Endothelial cell of umbilical vein (primary cell): Measurements from ENCODE around the gene SMIM44.

Experiments used
- FOS ChIP-seq: IDR thresholded peaks from 2 replicates; pipeline ENCODE4 v1.6.1; 2011; ENCODE audit warnings: mild to moderate bottlenecking, low read length, moderate library complexity, borderline replicate concordance; ENCODE audit not compliant: insufficient read depth
- POLR2A ChIP-seq: IDR thresholded peaks from 2 replicates; pipeline ENCODE4 v1.6.1; 2012; ENCODE audit warnings: low read depth, mild to moderate bottlenecking, control low read depth, low read length
- TF ChIP-seq, protein P1 (sequence below), 2 donors: IDR thresholded peaks; 1 replicate in 1 of 2; 2 replicates in 1 of 2; pipeline ENCODE4 v1.5.1; 2011; ENCODE audit warnings: low read length in 2 of 2, mild to moderate bottlenecking in 2 of 2, moderate library complexity in 2 of 2, control low read depth in 1 of 2, inconsistent platforms in 1 of 2, low read depth in 1 of 2; ENCODE audit not compliant: insufficient read depth in 1 of 2; ENCODE audit errors: extremely low read depth in 1 of 2

DNA sequence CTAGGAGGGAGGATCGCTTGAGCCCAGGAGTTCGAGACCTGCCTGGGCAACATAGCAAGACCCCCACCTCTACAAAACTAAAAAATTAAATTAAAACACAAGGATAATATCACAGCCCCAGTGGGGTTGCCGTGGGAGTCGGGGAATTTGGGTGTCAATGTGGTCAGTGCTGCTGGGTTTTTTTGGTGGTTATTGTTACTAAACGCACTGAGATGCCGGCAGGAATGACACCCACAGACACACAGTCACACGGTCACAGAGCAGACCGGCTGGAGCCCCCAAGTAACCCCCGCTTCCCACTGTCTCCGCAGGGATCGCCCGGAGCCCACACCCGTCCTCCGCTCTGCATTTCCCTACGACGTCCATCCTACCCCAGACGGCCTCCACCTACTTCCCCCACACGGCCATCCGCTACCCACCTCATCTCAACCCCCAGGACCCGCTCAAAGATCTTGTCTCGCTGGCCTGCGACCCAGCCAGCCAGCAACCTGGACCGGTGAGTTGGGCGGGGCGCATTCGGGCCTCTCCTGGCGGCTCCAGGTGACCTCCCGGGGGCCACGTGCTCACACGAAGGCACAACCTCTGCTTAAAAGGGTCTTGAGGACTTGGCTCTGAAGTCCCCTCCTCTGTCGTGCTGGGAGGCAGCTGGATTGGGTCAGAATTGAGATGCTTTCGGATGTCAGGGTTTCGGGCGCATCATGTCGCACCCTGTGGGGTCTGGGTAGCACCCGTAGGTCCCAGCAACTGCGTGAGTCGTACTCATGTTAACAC, 30.9 kb downstream of the SMIM44 start:
- TF ChIP-seq FOS = no peak
- no peak for TF ChIP-seq POLR2A
- TF ChIP-seq, protein P1, sequence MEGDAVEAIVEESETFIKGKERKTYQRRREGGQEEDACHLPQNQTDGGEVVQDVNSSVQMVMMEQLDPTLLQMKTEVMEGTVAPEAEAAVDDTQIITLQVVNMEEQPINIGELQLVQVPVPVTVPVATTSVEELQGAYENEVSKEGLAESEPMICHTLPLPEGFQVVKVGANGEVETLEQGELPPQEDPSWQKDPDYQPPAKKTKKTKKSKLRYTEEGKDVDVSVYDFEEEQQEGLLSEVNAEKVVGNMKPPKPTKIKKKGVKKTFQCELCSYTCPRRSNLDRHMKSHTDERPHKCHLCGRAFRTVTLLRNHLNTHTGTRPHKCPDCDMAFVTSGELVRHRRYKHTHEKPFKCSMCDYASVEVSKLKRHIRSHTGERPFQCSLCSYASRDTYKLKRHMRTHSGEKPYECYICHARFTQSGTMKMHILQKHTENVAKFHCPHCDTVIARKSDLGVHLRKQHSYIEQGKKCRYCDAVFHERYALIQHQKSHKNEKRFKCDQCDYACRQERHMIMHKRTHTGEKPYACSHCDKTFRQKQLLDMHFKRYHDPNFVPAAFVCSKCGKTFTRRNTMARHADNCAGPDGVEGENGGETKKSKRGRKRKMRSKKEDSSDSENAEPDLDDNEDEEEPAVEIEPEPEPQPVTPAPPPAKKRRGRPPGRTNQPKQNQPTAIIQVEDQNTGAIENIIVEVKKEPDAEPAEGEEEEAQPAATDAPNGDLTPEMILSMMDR (IDR thresholded peaks at IDR 0.05; ENCODE audit: extremely low read depth in 1 of 2, insufficient read depth in 1 of 2, low read depth in 1 of 2, low read length in 2 of 2) = no peak
